Endothelial cell of umbilical vein (primary cell): ENCODE measurements around the gene SPTLC1. TPM values are rescaled to one million over a fixed set of nuclear protein-coding genes. Genes with fewer than 3 reads are reported as not detected.

Source experiments
- BruUV-seq: library from RNA; stranded (reverse); fragments of 400-500 nt; replicated peaks from 2 replicates; lab custom pipeline; 2021; lab: Mats Ljungman, UMichigan
- CTCF ChIA-PET: fragments of 300-600, 350-600 bp; sonication (Branson Sonifier 250); formaldehyde crosslinking; loops from one replicate; lab custom pipeline; 2021; ENCODE audit warnings: antibody characterized with exemption, inconsistent platforms; lab: Charles Lee
- POLR2A ChIA-PET: fragments of 300-600, 350-600 bp; sonication (Branson Sonifier 250); formaldehyde crosslinking; loops from one replicate; lab custom pipeline; 2021; ENCODE audit warnings: antibody characterized with exemption, inconsistent platforms; lab: Charles Lee
- DNase-seq: peaks from one replicate; pipeline ENCODE4 v3.0.0-alpha.2; 2011; ENCODE audit warnings: low read depth, low spot score
- FAIRE-seq: peaks from 2 replicates; lab custom pipeline; 2011; peaks lifted over from hg19 to GRCh38; lab: Jason Lieb, UNC
- H2AFZ ChIP-seq: 2 replicates; pipeline ENCODE4 v1.6.0; 2012; ENCODE audit warnings: low read depth, low read length, control low read depth, inconsistent platforms
- H3K27ac ChIP-seq: 2 replicates; pipeline ENCODE4 v1.5.1; 2011; ENCODE audit warnings: low read depth, mild to moderate bottlenecking, control low read depth, low read length, moderate library complexity; ENCODE audit not compliant: insufficient read depth
- H3K27me3 ChIP-seq, 2 experiments: 2 replicates each; pipeline versions ENCODE4 v1.6.0 to v1.6.1; 2011; ENCODE audit warnings: low read length in 2 of 2, mixed read lengths in 1 of 2; ENCODE audit not compliant: control insufficient read depth in 2 of 2, insufficient read depth in 2 of 2
- H3K36me3 ChIP-seq, 2 experiments: 2 replicates in 1 of 2; 3 replicates in 1 of 2; pipeline ENCODE4 v1.5.1; 2011; ENCODE audit warnings: low read length in 2 of 2, mild to moderate bottlenecking in 1 of 2, moderate library complexity in 1 of 2; ENCODE audit not compliant: control insufficient read depth in 2 of 2, insufficient read depth in 2 of 2; ENCODE audit errors: extremely low read depth in 1 of 2
- H3K4me1 ChIP-seq: 3 replicates; pipeline ENCODE4 v1.5.1; 2011; ENCODE audit warnings: mild to moderate bottlenecking, low read length; ENCODE audit not compliant: control insufficient read depth, insufficient read depth; ENCODE audit errors: extremely low read depth
- H3K4me2 ChIP-seq: 2 replicates; pipeline ENCODE4 v1.6.1; 2011; ENCODE audit warnings: low read length, control low read depth, mixed read lengths; ENCODE audit not compliant: insufficient read depth
- H3K4me3 ChIP-seq, 3 experiments: fragments of 200-600 bp in 1 of 3; sonication (generic), shearing (Covaris generic) in 1 of 3; replicated peaks in 1 of 3; 2 replicates each; pipeline ENCODE4 v1.5.1; 2011 to 2016; ENCODE audit warnings: control low read depth in 3 of 3, low read length in 3 of 3, mild to moderate bottlenecking in 2 of 3, inconsistent platforms in 1 of 3, low read depth in 1 of 3, moderate library complexity in 1 of 3; ENCODE audit not compliant: insufficient read depth in 1 of 3
- H3K79me2 ChIP-seq: 2 replicates; pipeline ENCODE4 v1.6.0; 2012; ENCODE audit warnings: low read length, inconsistent platforms; ENCODE audit not compliant: control insufficient read depth, insufficient read depth
- H3K9ac ChIP-seq: replicated peaks from 2 replicates; pipeline ENCODE3; 2011; ENCODE audit warnings: low read length, control low read depth; ENCODE audit not compliant: insufficient read depth; ENCODE audit errors: extremely low read depth
- H3K9me1 ChIP-seq: replicated peaks from 3 replicates; pipeline ENCODE4 v1.6.0; 2011; ENCODE audit warnings: mild to moderate bottlenecking, low read length; ENCODE audit not compliant: control insufficient read depth, insufficient read depth; ENCODE audit errors: extremely low read depth
- H3K9me3 ChIP-seq: replicated peaks from 2 replicates; pipeline ENCODE4 v1.5.1; 2012; ENCODE audit warnings: low read length, inconsistent platforms; ENCODE audit not compliant: control insufficient read depth, insufficient read depth
- H4K20me1 ChIP-seq: replicated peaks from 2 replicates; pipeline ENCODE3; 2011; ENCODE audit warnings: mild to moderate bottlenecking, low read length; ENCODE audit not compliant: control insufficient read depth, insufficient read depth; ENCODE audit errors: extremely low read depth
- CTCF ChIP-seq, 2 donors: IDR thresholded peaks; 1 replicate in 1 of 2; 2 replicates in 1 of 2; pipeline ENCODE4 v1.5.1; 2011; ENCODE audit warnings: low read length in 2 of 2, mild to moderate bottlenecking in 2 of 2, moderate library complexity in 2 of 2, control low read depth in 1 of 2, inconsistent platforms in 1 of 2, low read depth in 1 of 2; ENCODE audit not compliant: insufficient read depth in 1 of 2; ENCODE audit errors: extremely low read depth in 1 of 2
- EZH2 ChIP-seq: IDR thresholded peaks from 2 replicates; pipeline ENCODE4 v1.6.1; 2012; ENCODE audit warnings: borderline replicate concordance, low read depth, mild to moderate bottlenecking, moderate library complexity, low read length, inconsistent platforms; ENCODE audit not compliant: severe bottlenecking
- FOS ChIP-seq: IDR thresholded peaks from 2 replicates; pipeline ENCODE4 v1.6.1; 2011; ENCODE audit warnings: mild to moderate bottlenecking, low read length, moderate library complexity, borderline replicate concordance; ENCODE audit not compliant: insufficient read depth
- GATA2 ChIP-seq: IDR thresholded peaks from 2 replicates; pipeline ENCODE4 v1.7.0; 2011; ENCODE audit warnings: low read depth, mild to moderate bottlenecking, moderate library complexity, mixed read lengths, low read length; ENCODE audit not compliant: insufficient read length, insufficient read depth
- JUN ChIP-seq: IDR thresholded peaks from 2 replicates; pipeline ENCODE4 v1.6.1; 2011; ENCODE audit warnings: borderline replicate concordance, low read depth; ENCODE audit not compliant: insufficient read length, insufficient read depth
- MAX ChIP-seq: IDR thresholded peaks from 2 replicates; pipeline ENCODE4 v1.6.1; 2011; ENCODE audit not compliant: insufficient read depth, insufficient read length
- MYC ChIP-seq: IDR thresholded peaks from one replicate; pipeline ENCODE4 v1.6.1; 2011; ENCODE audit warnings: mild to moderate bottlenecking, low read depth, low read length
- POLR2A ChIP-seq: IDR thresholded peaks from 2 replicates; pipeline ENCODE4 v1.6.1; 2012; ENCODE audit warnings: low read depth, mild to moderate bottlenecking, control low read depth, low read length
- POLR2AphosphoS5 ChIP-seq: IDR thresholded peaks from 2 replicates; pipeline ENCODE4 v1.6.1; 2012; ENCODE audit warnings: low read depth, mild to moderate bottlenecking, control low read depth, low read length, moderate library complexity; ENCODE audit not compliant: insufficient read depth
- dilution Hi-C: fragments of 300-500 bp; cut with MboI; formaldehyde crosslinking; loops from one replicate; pipeline ENCODE4 v1.15.0; 2019; ENCODE audit warnings: low sequenced_read_pairs; ENCODE audit not compliant: extremely low pct_ligation_motif_present
- intact Hi-C: fragments of 100-400 bp; cut with micrococcal nuclease; formaldehyde crosslinking; loops from one replicate; pipeline ENCODE4 v1.10.0; 2022
- polyA plus RNA-seq, 4 experiments: library from polyadenylated mRNA; depleted of rRNA in 3 of 4; stranded (reverse) in 3 of 4; unstranded in 1 of 4; fragments of >200 nt; gene quantifications; 2 replicates each; pipeline versions ENCODE4 v1.2.1 to v1.2.3, GENCODE V29; 2011 to 2012; ENCODE audit warnings: missing spikeins in 1 of 4
- total RNA-seq: library from RNA; stranded (reverse); gene quantifications from 2 replicates; pipeline ENCODE4 v1.2.3, GENCODE V29; 2021

SPTLC1 gene
- total and polyA plus RNA-seq, 2 donors (not counting 3 experiments of a cell fraction or from before 2014, with no cell fraction given): 35.9 to 68.5 TPM

GRCh38 chr9:92095236-92095635, 20.0 kb downstream of the SPTLC1 start:
- Histone ChIP-seq H4K20me1 (no peaks in the 10 kb centered on the region), H3K4me3 (no peak overlapping the region), H3K4me1 (peaks cover 18% of the 10 kb centered on the region), H3K9me1 (no peaks in the 10 kb centered on the region), H3K4me2 (no peak overlapping the region), H3K9me3 (no peaks in the 10 kb centered on the region), H3K36me3 (no peaks in the 10 kb centered on the region), H3K27ac (no peak overlapping the region), H3K27me3 (no peaks in the 10 kb centered on the region), H2AFZ (no peak overlapping the region), H3K79me2 (peaks cover 28% of the 10 kb centered on the region), H3K9ac (no peak overlapping the region)
- dilution Hi-C loops: no loop called here
- no peak for DNase-seq
- no TSS peak for BruUV-seq
- CTCF ChIA-PET: no interaction called here
- POLR2A ChIA-PET: no interaction called here
- FAIRE-seq: no peak
- TF ChIP-seq MAX (no peak), CTCF (IDR thresholded peaks at IDR 0.05; ENCODE audit: extremely low read depth in 1 of 2, insufficient read depth in 1 of 2, low read depth in 1 of 2, low read length in 2 of 2) (no peak), POLR2A (no peak), EZH2 (no peak), MYC (no peak), POLR2AphosphoS5 (no peak), FOS (no peak), GATA2 (no peak), JUN (no peak)
- intact Hi-C loops: no loop called here
